ENCODE results near the gene PTPRE.

The PTPRE gene

GRCh38 chr10:127906548-127907377 lies at the start of gene PTPRE:
Gene PTPRE, plus strand, starts transcription at chr10:127907103. Its CDS starts 133,779 bp downstream, at chr10:128040882.
- WGBS (ENCODE audit: insufficient coverage, insufficient read length) = no CpG with 5 or more reads among the region's 78 CpGs
- peak; percentile 20 for DNase-seq (ENCODE audit: low read depth, low spot score)
- no peak within 1 kb of the TSS for H3K27ac ChIP-seq (ENCODE audit: low read length)

GRCh38 chr10:127860592-127860991 lies 46.3 kb upstream of the PTPRE start:
- WGBS (ENCODE audit: insufficient coverage, insufficient read length) = no CpG with 5 or more reads among the region's 6 CpGs
- no peaks in the 10 kb centered on the region for H3K27me3 ChIP-seq (ENCODE audit: control insufficient read depth, insufficient read depth, low read length)
- H3K4me1 ChIP-seq (ENCODE audit: control insufficient read depth, insufficient read depth, low read length) = no peaks in the 10 kb centered on the region
- H3K36me3 ChIP-seq (ENCODE audit: control insufficient read depth, insufficient read depth, low read length) = no peaks in the 10 kb centered on the region
- no peaks in the 10 kb centered on the region for H3K9me3 ChIP-seq (ENCODE audit: control insufficient read depth, insufficient read depth, low read length)
- H3K4me3 ChIP-seq (ENCODE audit: low read length) = no peak overlapping the region
- H3K27ac ChIP-seq (ENCODE audit: low read length) = no peak overlapping the region
- no peak for DNase-seq (ENCODE audit: low read depth, low spot score)

More at GRCh38 chr10:127906548-127907377, at the start of gene PTPRE:
- Histone ChIP-seq H3K36me3 (ENCODE audit: control insufficient read depth, insufficient read depth, low read length) (no peaks in the 10 kb centered on the region), H3K9me3 (ENCODE audit: control insufficient read depth, insufficient read depth, low read length) (no peaks in the 10 kb centered on the region), H3K27me3 (ENCODE audit: control insufficient read depth, insufficient read depth, low read length) (peaks cover 4% of the 10 kb centered on the region; the same call in 1 of the 2 replicates), H3K4me3 (ENCODE audit: low read length) (peak within 1 kb of the TSS; percentile 63; the same call in 1 of the 2 replicates), H3K4me1 (ENCODE audit: control insufficient read depth, insufficient read depth, low read length) (peaks cover 3% of the 10 kb centered on the region; the same call in 1 of the 2 replicates)

GRCh38 chr10:127863231-127863825 lies 43.6 kb upstream of the PTPRE start:
- no peak overlapping the region for H3K4me3 ChIP-seq (ENCODE audit: low read length)
- no peaks in the 10 kb centered on the region for H3K27me3 ChIP-seq (ENCODE audit: control insufficient read depth, insufficient read depth, low read length)
- no peak overlapping the region for H3K27ac ChIP-seq (ENCODE audit: low read length)
- H3K9me3 ChIP-seq (ENCODE audit: control insufficient read depth, insufficient read depth, low read length) = no peaks in the 10 kb centered on the region
- H3K36me3 ChIP-seq (ENCODE audit: control insufficient read depth, insufficient read depth, low read length) = no peaks in the 10 kb centered on the region
- no CpG with 5 or more reads among the region's 6 CpGs for WGBS (ENCODE audit: insufficient coverage, insufficient read length)
- no peak for DNase-seq (ENCODE audit: low read depth, low spot score)
- no peaks in the 10 kb centered on the region for H3K4me1 ChIP-seq (ENCODE audit: control insufficient read depth, insufficient read depth, low read length)

GRCh38 chr10:127866276-127867013 lies 40.5 kb upstream of the PTPRE start:
- no peaks in the 10 kb centered on the region for H3K4me1 ChIP-seq (ENCODE audit: control insufficient read depth, insufficient read depth, low read length)
- no peaks in the 10 kb centered on the region for H3K27me3 ChIP-seq (ENCODE audit: control insufficient read depth, insufficient read depth, low read length)
- H3K9me3 ChIP-seq (ENCODE audit: control insufficient read depth, insufficient read depth, low read length) = no peaks in the 10 kb centered on the region
- no peak overlapping the region for H3K27ac ChIP-seq (ENCODE audit: low read length)
- no peak for DNase-seq (ENCODE audit: low read depth, low spot score)
- no peak overlapping the region for H3K4me3 ChIP-seq (ENCODE audit: low read length)
- WGBS (ENCODE audit: insufficient coverage, insufficient read length) = no CpG with 5 or more reads among the region's 8 CpGs
- H3K36me3 ChIP-seq (ENCODE audit: control insufficient read depth, insufficient read depth, low read length) = no peaks in the 10 kb centered on the region

GRCh38 chr10:127867805-127868204 lies 39.1 kb upstream of the PTPRE start:
- H3K9me3 ChIP-seq (ENCODE audit: control insufficient read depth, insufficient read depth, low read length) = no peaks in the 10 kb centered on the region
- no peaks in the 10 kb centered on the region for H3K36me3 ChIP-seq (ENCODE audit: control insufficient read depth, insufficient read depth, low read length)
- no peak overlapping the region for H3K4me3 ChIP-seq (ENCODE audit: low read length)
- H3K4me1 ChIP-seq (ENCODE audit: control insufficient read depth, insufficient read depth, low read length) = no peaks in the 10 kb centered on the region
- DNase-seq (ENCODE audit: low read depth, low spot score) = no peak
- H3K27me3 ChIP-seq (ENCODE audit: control insufficient read depth, insufficient read depth, low read length) = no peaks in the 10 kb centered on the region
- no peak overlapping the region for H3K27ac ChIP-seq (ENCODE audit: low read length)
- no CpG with 5 or more reads among the region's 1 CpG for WGBS (ENCODE audit: insufficient coverage, insufficient read length)

- Histone ChIP-seq H3K4me3 (ENCODE audit: low read length) (no peak overlapping the region), H3K27me3 (ENCODE audit: control insufficient read depth, insufficient read depth, low read length) (no peaks in the 10 kb centered on the region), H3K9me3 (ENCODE audit: control insufficient read depth, insufficient read depth, low read length) (no peaks in the 10 kb centered on the region), H3K36me3 (ENCODE audit: control insufficient read depth, insufficient read depth, low read length) (no peaks in the 10 kb centered on the region), H3K4me1 (ENCODE audit: control insufficient read depth, insufficient read depth, low read length) (no peaks in the 10 kb centered on the region), H3K27ac (ENCODE audit: low read length) (no peak overlapping the region)
- DNase-seq (ENCODE audit: low read depth, low spot score) = no peak
These were observed 37.6 kb upstream of the PTPRE start for GRCh38 chr10:127869329-127869728.

DNA sequence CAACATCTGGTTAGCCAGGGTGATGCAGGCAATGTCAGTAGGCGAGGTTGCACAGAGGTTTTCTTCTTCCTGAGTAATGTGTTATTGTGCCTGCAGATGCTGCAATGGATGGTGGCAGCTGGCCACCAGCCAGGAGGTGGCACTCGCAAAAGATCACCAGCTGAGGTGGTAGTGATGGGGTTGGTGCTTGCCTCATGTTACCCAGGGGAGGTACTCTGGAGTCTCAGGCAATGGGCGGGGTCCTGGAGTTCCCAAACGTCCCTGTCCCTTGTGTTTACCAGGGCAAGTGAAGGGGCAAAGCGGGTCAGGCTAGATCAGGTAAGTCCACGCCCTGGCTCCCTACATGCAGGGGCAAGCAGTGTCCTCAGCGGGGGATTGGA lies 35.3 kb upstream of the PTPRE start:
- Histone ChIP-seq H3K9me3 (ENCODE audit: control insufficient read depth, insufficient read depth, low read length) (no peaks in the 10 kb centered on the region), H3K36me3 (ENCODE audit: control insufficient read depth, insufficient read depth, low read length) (no peaks in the 10 kb centered on the region), H3K4me1 (ENCODE audit: control insufficient read depth, insufficient read depth, low read length) (no peaks in the 10 kb centered on the region), H3K27ac (ENCODE audit: low read length) (no peak overlapping the region), H3K4me3 (ENCODE audit: low read length) (no peak overlapping the region), H3K27me3 (ENCODE audit: control insufficient read depth, insufficient read depth, low read length) (no peaks in the 10 kb centered on the region)
- no CpG with 5 or more reads among the region's 7 CpGs for WGBS (ENCODE audit: insufficient coverage, insufficient read length)
- DNase-seq (ENCODE audit: low read depth, low spot score) = no peak

- no peaks in the 10 kb centered on the region for H3K9me3 ChIP-seq (ENCODE audit: control insufficient read depth, insufficient read depth, low read length)
- H3K36me3 ChIP-seq (ENCODE audit: control insufficient read depth, insufficient read depth, low read length) = no peaks in the 10 kb centered on the region
- no peaks in the 10 kb centered on the region for H3K27me3 ChIP-seq (ENCODE audit: control insufficient read depth, insufficient read depth, low read length)
- H3K27ac ChIP-seq (ENCODE audit: low read length) = no peak overlapping the region
- no peaks in the 10 kb centered on the region for H3K4me1 ChIP-seq (ENCODE audit: control insufficient read depth, insufficient read depth, low read length)
- no peak for DNase-seq (ENCODE audit: low read depth, low spot score)
- no peak overlapping the region for H3K4me3 ChIP-seq (ENCODE audit: low read length)
- no CpG with 5 or more reads among the region's 23 CpGs for WGBS (ENCODE audit: insufficient coverage, insufficient read length)
These were observed 34.7 kb upstream of the PTPRE start for GRCh38 chr10:127872011-127872761.

DNA sequence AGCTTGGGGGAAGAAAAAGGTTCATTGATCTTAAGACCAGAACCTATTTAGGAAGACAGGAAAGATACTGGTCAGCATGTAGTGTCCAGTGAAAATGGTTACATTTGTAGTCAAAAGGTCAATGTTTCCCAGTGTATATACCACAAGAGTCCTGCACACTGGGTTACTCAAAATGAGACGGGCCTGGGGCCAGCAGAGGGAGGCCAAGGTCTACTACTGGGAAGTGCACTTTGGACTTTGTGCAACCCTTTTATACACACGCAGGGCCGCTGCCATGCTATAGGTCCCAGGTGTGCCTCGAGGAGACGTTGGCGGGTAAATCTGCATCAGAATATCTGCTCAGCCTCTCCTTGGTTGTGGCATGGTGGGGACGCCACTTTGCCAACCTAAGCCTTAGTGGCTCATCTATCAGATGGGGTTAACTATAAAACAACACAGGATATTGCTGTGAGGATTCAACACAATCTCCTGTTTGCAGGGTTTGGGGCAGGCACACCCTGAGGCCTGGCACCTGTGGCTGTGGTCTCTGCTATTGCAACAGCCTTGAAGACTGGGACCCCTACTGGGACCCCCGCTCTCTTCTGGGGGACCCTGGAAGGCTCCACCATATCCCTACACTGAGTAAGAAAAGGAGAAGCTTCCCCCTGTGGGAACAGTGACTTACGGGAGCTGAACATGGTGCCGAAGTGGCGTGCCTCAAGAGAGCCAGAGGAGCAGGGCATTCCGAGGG lies 33.9 kb upstream of the PTPRE start:
- Histone ChIP-seq H3K27me3 (ENCODE audit: control insufficient read depth, insufficient read depth, low read length) (no peaks in the 10 kb centered on the region), H3K36me3 (ENCODE audit: control insufficient read depth, insufficient read depth, low read length) (no peaks in the 10 kb centered on the region), H3K4me1 (ENCODE audit: control insufficient read depth, insufficient read depth, low read length) (no peaks in the 10 kb centered on the region), H3K4me3 (ENCODE audit: low read length) (no peak overlapping the region), H3K9me3 (ENCODE audit: control insufficient read depth, insufficient read depth, low read length) (no peaks in the 10 kb centered on the region), H3K27ac (ENCODE audit: low read length) (no peak overlapping the region)
- no CpG with 5 or more reads among the region's 12 CpGs for WGBS (ENCODE audit: insufficient coverage, insufficient read length)
- no peak for DNase-seq (ENCODE audit: low read depth, low spot score)

Measured in iPS DF 6.9 (cell line).